Measurements from ENCODE around the gene NUFIP2.

The NUFIP2 gene

GRCh38 chr17:29293890-29294579, at the start of gene NUFIP2:
NUFIP2 (minus strand) TSS chr17:29294148; CDS start chr17:29294059, 89 bp downstream.
- peak; percentile 84 for TF ChIP-seq YY1 (IDR thresholded peaks at IDR 0.05; ENCODE audit: low read depth)
- peak; percentile 79 for TF ChIP-seq CREB1 (IDR thresholded peaks at IDR 0.05; ENCODE audit: low read depth)
- peak; percentile 97 for TF ChIP-seq TAF1 (IDR thresholded peaks at IDR 0.05; ENCODE audit: low read depth)
- no peak for TF ChIP-seq REST (IDR thresholded peaks at IDR 0.05; ENCODE audit: low read depth)
- peak; percentile 15; the same call in 1 of the 2 replicates for TF ChIP-seq EP300 (IDR thresholded peaks at IDR 0.05; ENCODE audit: borderline replicate concordance)
- peak; percentile 39; the same call in 1 of the 2 replicates for TF ChIP-seq TCF12 (IDR thresholded peaks at IDR 0.05; ENCODE audit: low read depth)
- no peak for TF ChIP-seq CEBPB (IDR thresholded peaks at IDR 0.05)
- peak; percentile 71 for TF ChIP-seq MAX (IDR thresholded peaks at IDR 0.05)

- TF ChIP-seq YY1 (IDR thresholded peaks at IDR 0.05; ENCODE audit: low read depth) (no peak), TEAD4 (IDR thresholded peaks at IDR 0.05) (no peak), NFIC (IDR thresholded peaks at IDR 0.05) (no peak), TAF1 (IDR thresholded peaks at IDR 0.05; ENCODE audit: low read depth) (no peak), REST (IDR thresholded peaks at IDR 0.05; ENCODE audit: low read depth) (no peak), RAD21 (IDR thresholded peaks at IDR 0.05; ENCODE audit: low read depth) (no peak), CREB1 (IDR thresholded peaks at IDR 0.05; ENCODE audit: low read depth) (no peak), EP300 (IDR thresholded peaks at IDR 0.05; ENCODE audit: borderline replicate concordance) (no peak), USF1 (IDR thresholded peaks at IDR 0.05) (no peak), CEBPB (IDR thresholded peaks at IDR 0.05) (no peak), TCF12 (IDR thresholded peaks at IDR 0.05; ENCODE audit: low read depth) (no peak), EGR1 (IDR thresholded peaks at IDR 0.05) (no peak), FOXM1 (IDR thresholded peaks at IDR 0.05; ENCODE audit: borderline replicate concordance, low read depth) (no peak), ZBTB7A (IDR thresholded peaks at IDR 0.05; ENCODE audit: low read depth) (no peak), MAX (IDR thresholded peaks at IDR 0.05) (no peak)
Observed at GRCh38 chr17:29342158-29342765, 48.3 kb upstream of the NUFIP2 start.

- no peak for TF ChIP-seq ZBTB7A (IDR thresholded peaks at IDR 0.05; ENCODE audit: low read depth)
- no peak for TF ChIP-seq YY1 (IDR thresholded peaks at IDR 0.05; ENCODE audit: low read depth)
- TF ChIP-seq TCF12 (IDR thresholded peaks at IDR 0.05; ENCODE audit: low read depth), result no peak
- no peak for TF ChIP-seq EP300 (IDR thresholded peaks at IDR 0.05; ENCODE audit: borderline replicate concordance)
- no peak for TF ChIP-seq REST (IDR thresholded peaks at IDR 0.05; ENCODE audit: low read depth)
- TF ChIP-seq MAX (IDR thresholded peaks at IDR 0.05), result no peak
- TF ChIP-seq USF1 (IDR thresholded peaks at IDR 0.05), result no peak
- no peak for TF ChIP-seq NFIC (IDR thresholded peaks at IDR 0.05)
- no peak for TF ChIP-seq TAF1 (IDR thresholded peaks at IDR 0.05; ENCODE audit: low read depth)
- TF ChIP-seq RAD21 (IDR thresholded peaks at IDR 0.05; ENCODE audit: low read depth), result no peak
- TF ChIP-seq EGR1 (IDR thresholded peaks at IDR 0.05), result no peak
- no peak for TF ChIP-seq TEAD4 (IDR thresholded peaks at IDR 0.05)
Observed at GRCh38 chr17:29341726-29342125, 47.8 kb upstream of the NUFIP2 start.

GRCh38 chr17:29331708-29332085, 37.7 kb upstream of the NUFIP2 start:
- no peak for TF ChIP-seq REST (IDR thresholded peaks at IDR 0.05; ENCODE audit: low read depth)
- no peak for TF ChIP-seq TEAD4 (IDR thresholded peaks at IDR 0.05)
- no peak for TF ChIP-seq EP300 (IDR thresholded peaks at IDR 0.05; ENCODE audit: borderline replicate concordance)
- no peak for TF ChIP-seq CREB1 (IDR thresholded peaks at IDR 0.05; ENCODE audit: low read depth)
- TF ChIP-seq YY1 (IDR thresholded peaks at IDR 0.05; ENCODE audit: low read depth), result no peak
- no peak for TF ChIP-seq CEBPB (IDR thresholded peaks at IDR 0.05)
- no peak for TF ChIP-seq TAF1 (IDR thresholded peaks at IDR 0.05; ENCODE audit: low read depth)
- TF ChIP-seq TCF12 (IDR thresholded peaks at IDR 0.05; ENCODE audit: low read depth), result no peak
- TF ChIP-seq USF1 (IDR thresholded peaks at IDR 0.05), result no peak
- no peak for TF ChIP-seq RAD21 (IDR thresholded peaks at IDR 0.05; ENCODE audit: low read depth)
- TF ChIP-seq NFIC (IDR thresholded peaks at IDR 0.05), result no peak
- TF ChIP-seq FOXM1 (IDR thresholded peaks at IDR 0.05; ENCODE audit: borderline replicate concordance, low read depth), result no peak
- no peak for TF ChIP-seq MAX (IDR thresholded peaks at IDR 0.05)
- no peak for TF ChIP-seq EGR1 (IDR thresholded peaks at IDR 0.05)
- no peak for TF ChIP-seq ZBTB7A (IDR thresholded peaks at IDR 0.05; ENCODE audit: low read depth)

All from Ishikawa (cell line).